K562 (cell line): ENCODE results near the gene HDGFL2. TPM values are rescaled to one million over a fixed set of nuclear protein-coding genes. Genes with fewer than 3 reads are reported as not detected.

ENCODE experiments used
- CREB5 ChIP-seq: fragments of 250-450 bp; sonication (Bioruptor Pico); IDR thresholded peaks from 2 replicates; pipeline ENCODE4 v1.5.0; 2020; ENCODE audit warnings: mild to moderate bottlenecking
- MGA ChIP-seq: fragments of 450-650 bp; IDR thresholded peaks from 2 replicates; pipeline ENCODE4 v1.6.1; 2016; ENCODE audit warnings: mild to moderate bottlenecking, moderate library complexity
- NUFIP1 ChIP-seq: fragments of 450-650 bp; IDR thresholded peaks from 2 replicates; pipeline ENCODE4 v1.6.1; 2018; ENCODE audit not compliant: partially characterized antibody
- polyA plus RNA-seq, 8 experiments: library from polyadenylated mRNA; depleted of rRNA in 4 of 8; stranded (reverse) in 5 of 8; unstranded in 3 of 8; fragments of >200 nt; fragmentation: Nextera tagmentation in 2 of 8; fragmentation: Illumina TruSeq in 1 of 8; extraction: Ambion mirVana in 2 of 8; extraction: Trizol in 1 of 8; gene quantifications; 2 replicates each; pipeline versions ENCODE4 v1.2.1 to v1.2.3, GENCODE V29; 2011 to 2014; ENCODE audit warnings: inconsistent platforms in 1 of 8, missing spikeins in 1 of 8
- total RNA-seq, 7 experiments: library from RNA; depleted of rRNA in 6 of 7; stranded (reverse); fragments of >200 nt in 6 of 7; fragmentation: Illumina TruSeq in 2 of 7; extraction: Trizol in 2 of 7; gene quantifications; 2 replicates each; pipeline versions ENCODE4 v1.2.1 to v1.2.3, GENCODE V29; 2011 to 2021; ENCODE audit warnings: low replicate concordance in 1 of 7

Gene HDGFL2
- total and polyA plus RNA-seq, 9 of the 15 experiments (the other 6 are each of a cell fraction or from before 2014, with no cell fraction given) = 0.13 to 61.7 (median 16.0) TPM

- TF ChIP-seq MGA (no peak), NUFIP1 (no peak), CREB5 (CRISPR knock-in tag) (no peak)
- TF ChIP-seq, all 486 proteins: peak for 9
Measured at GRCh38 chr19:4521170-4521887, 49.2 kb downstream of the HDGFL2 start (continued).
